GM18909 (cell line): ENCODE measurements around the gene DPYD.
A peak's percentile ranks its signal among the peaks of the same experiment; 100 is the strongest.

Experiments
- ATAC-seq: cut with Tn5 transposase; IDR thresholded peaks from one replicate; pipeline ENCODE4 v1.9.1; 2021; ENCODE audit warnings: mild to moderate bottlenecking; ENCODE audit not compliant: unreplicated experiment, poor library complexity

The DPYD gene

GRCh38 chr1:97640677-97641076 lies 280.2 kb downstream of the DPYD start:
- no peak for ATAC-seq

- ATAC-seq = no peak
Observed at GRCh38 chr1:97636941-97637340, 283.9 kb downstream of the DPYD start.

- ATAC-seq = no peak
Observed at GRCh38 chr1:97634758-97635157, 286.1 kb downstream of the DPYD start.

- no peak for ATAC-seq
Observed at GRCh38 chr1:97632776-97633175, 288.1 kb downstream of the DPYD start.

GRCh38 chr1:97632075-97632474 lies 288.8 kb downstream of the DPYD start:
- no peak for ATAC-seq

- ATAC-seq = no peak
Observed at GRCh38 chr1:97630948-97631347, 289.9 kb downstream of the DPYD start.

- ATAC-seq = no peak
Observed at GRCh38 chr1:97630281-97630680, 290.6 kb downstream of the DPYD start.

- ATAC-seq = no peak
Observed at GRCh38 chr1:97623220-97623619, 297.6 kb downstream of the DPYD start.

GRCh38 chr1:97621955-97622354 lies 298.9 kb downstream of the DPYD start:
- ATAC-seq = no peak

- ATAC-seq = no peak
Observed at GRCh38 chr1:97619706-97620105, 301.1 kb downstream of the DPYD start.

GRCh38 chr1:97610748-97611147 lies 310.1 kb downstream of the DPYD start:
- peak; percentile 51 for ATAC-seq

- ATAC-seq = no peak
Observed at GRCh38 chr1:97610102-97610501, 310.7 kb downstream of the DPYD start.

GRCh38 chr1:97608272-97608671 lies 312.6 kb downstream of the DPYD start:
- ATAC-seq = no peak

GRCh38 chr1:97603776-97604175 lies 317.1 kb downstream of the DPYD start:
- no peak for ATAC-seq

GRCh38 chr1:97603218-97603617 lies 317.6 kb downstream of the DPYD start:
- no peak for ATAC-seq

- no peak for ATAC-seq
Observed at GRCh38 chr1:97599447-97599846, 321.4 kb downstream of the DPYD start.

- ATAC-seq = no peak
Observed at GRCh38 chr1:97593192-97593591, 327.6 kb downstream of the DPYD start.

- no peak for ATAC-seq
Observed at GRCh38 chr1:97588772-97589171, 332.1 kb downstream of the DPYD start.

GRCh38 chr1:97581614-97582051 lies 339.2 kb downstream of the DPYD start:
- no peak for ATAC-seq

- no peak for ATAC-seq
Observed at GRCh38 chr1:97577613-97578012, 343.2 kb downstream of the DPYD start.

GRCh38 chr1:97573553-97573952 lies 347.3 kb downstream of the DPYD start:
- ATAC-seq = no peak

- no peak for ATAC-seq
Observed at GRCh38 chr1:97572561-97572960, 348.3 kb downstream of the DPYD start.

- no peak for ATAC-seq
Observed at GRCh38 chr1:97571760-97572159, 349.1 kb downstream of the DPYD start.
